GM18951 (cell line): Measurements from ENCODE around the gene CNNM1.

Experiments used
- POLR2A ChIP-seq: IDR thresholded peaks from 4 replicates; pipeline ENCODE4 v1.6.1; 2011; ENCODE audit warnings: mild to moderate bottlenecking; ENCODE audit not compliant: insufficient read length, insufficient read depth; ENCODE audit errors: extremely low read depth
- in situ Hi-C: fragments of 300-500 bp; cut with MboI; formaldehyde crosslinking; loops from one replicate; pipeline ENCODE4 v1.12.0; 2022; ENCODE audit warnings: low sequenced_read_pairs, mixed read lengths, inconsistent platforms; ENCODE audit not compliant: unreplicated experiment

The CNNM1 gene

DNA sequence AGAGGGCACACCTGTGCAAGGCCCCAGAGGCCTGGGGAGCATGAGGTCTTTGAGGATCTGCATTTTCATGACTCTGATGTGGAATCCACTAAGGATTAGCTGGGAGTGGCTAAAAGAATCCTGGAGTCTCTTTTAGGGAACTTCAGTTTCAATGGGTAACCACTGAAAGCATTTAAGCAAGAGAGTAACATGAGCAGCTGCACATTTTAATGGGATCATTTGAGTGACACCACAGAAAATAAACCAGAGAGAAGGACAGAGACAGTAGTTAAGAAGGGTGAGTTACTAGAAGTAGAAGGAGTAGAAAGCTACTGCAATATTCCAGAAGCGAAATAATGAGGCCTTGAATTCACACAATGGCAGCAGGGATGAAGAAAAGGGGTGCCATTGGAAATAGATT, 96.0 kb downstream of the CNNM1 start:
- in situ Hi-C loops, result no loop called here

DNA sequence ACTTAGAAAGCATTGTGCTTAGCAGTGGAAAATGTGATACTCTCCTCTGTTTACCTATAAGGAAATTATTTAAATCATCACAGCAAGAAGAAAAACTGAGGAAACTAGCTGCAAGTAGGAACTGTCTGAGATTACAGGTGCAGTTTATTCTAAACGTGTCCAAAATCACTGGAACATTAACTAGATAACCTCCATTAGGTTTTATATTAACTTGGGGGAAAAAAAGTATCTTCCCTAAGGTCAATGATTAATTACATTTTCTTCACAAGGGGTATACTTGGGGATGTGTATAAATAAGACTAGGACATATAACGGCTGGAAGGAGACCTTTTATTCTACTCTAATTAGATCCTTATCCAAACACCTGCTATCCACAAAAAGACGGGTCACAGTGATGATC, 97.5 kb downstream of the CNNM1 start:
- in situ Hi-C loops, result no loop called here
- TF ChIP-seq POLR2A, result no peak

More for the DNA sequence above, 96.0 kb downstream of the CNNM1 start:
- TF ChIP-seq POLR2A, result no peak

DNA sequence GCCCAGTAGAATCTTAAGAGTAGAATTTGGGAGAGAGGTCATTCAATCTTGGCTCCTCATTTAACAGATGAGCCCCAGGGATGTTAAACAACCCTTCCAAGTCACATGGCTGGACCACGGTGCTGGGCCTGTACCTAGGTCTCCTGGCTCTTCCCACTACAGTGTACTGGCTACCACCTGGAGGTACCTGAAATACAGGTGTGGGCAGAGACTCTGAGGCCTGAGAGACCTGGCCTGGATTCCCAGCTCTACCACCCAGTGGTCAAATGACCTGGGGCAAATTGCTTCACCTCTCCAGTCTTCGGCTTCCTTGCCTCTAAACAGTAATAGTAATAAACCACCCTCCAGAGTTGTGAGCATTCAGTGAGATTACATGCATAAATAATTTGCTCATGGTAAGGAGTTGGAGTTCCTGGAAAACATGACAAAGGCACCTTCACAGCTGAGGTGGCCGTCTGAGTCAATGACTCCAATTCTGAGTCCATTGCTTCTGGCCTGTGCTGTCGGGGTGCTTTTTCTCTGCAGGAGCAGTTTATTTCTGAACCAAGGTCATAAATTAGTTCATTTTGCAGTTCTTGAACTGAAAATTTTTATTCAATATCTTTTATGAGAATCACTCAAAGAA, 98.5 kb downstream of the CNNM1 start:
- TF ChIP-seq POLR2A, result no peak
- in situ Hi-C loops, result no loop called here

DNA sequence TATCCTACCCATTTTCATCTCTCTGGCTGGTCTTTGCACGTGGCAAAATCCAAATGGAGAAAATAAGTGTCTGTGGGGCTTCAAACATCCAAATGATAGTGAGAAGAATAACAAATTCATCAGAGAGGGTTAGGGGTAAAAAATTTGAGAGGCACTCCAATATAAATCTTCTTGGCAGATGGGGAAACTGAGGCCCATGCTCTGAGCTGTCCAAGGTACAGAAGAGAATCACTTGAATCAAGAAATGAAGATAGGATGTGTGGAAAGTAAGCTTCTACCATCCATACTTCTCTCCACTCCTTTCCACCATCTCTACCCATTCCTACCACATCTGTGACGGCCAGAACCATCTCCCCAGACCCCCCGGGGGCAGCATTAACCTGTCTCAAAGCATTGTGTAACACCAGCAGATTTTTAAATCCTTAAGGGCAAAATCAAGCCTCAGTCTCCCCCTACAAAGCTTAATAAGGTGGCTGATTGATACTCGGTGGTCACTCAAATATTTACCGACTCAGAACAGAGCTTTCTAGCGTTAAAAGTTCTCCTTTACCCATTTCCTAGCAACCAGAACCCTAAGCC, 100.5 kb downstream of the CNNM1 start:
- in situ Hi-C loops, result no loop called here
- TF ChIP-seq POLR2A, result no peak

DNA sequence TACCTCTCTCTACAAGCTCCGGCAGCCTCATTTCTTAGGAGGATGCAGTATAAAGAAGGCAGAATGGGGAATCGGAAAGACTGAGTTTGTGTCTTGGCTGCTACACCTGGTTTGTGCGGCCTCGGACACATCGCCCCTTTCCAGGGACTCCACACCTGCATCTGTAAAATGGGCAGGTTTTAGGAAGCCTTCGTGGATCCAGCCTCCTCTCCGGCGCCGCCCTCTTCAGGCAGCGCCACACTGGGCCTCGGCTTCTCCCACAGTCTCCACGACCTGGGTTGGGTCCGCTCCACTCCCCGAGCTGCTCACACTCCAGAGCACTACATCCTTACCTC, 100.9 kb downstream of the CNNM1 start:
- in situ Hi-C loops, result no loop called here
- no peak for TF ChIP-seq POLR2A

DNA sequence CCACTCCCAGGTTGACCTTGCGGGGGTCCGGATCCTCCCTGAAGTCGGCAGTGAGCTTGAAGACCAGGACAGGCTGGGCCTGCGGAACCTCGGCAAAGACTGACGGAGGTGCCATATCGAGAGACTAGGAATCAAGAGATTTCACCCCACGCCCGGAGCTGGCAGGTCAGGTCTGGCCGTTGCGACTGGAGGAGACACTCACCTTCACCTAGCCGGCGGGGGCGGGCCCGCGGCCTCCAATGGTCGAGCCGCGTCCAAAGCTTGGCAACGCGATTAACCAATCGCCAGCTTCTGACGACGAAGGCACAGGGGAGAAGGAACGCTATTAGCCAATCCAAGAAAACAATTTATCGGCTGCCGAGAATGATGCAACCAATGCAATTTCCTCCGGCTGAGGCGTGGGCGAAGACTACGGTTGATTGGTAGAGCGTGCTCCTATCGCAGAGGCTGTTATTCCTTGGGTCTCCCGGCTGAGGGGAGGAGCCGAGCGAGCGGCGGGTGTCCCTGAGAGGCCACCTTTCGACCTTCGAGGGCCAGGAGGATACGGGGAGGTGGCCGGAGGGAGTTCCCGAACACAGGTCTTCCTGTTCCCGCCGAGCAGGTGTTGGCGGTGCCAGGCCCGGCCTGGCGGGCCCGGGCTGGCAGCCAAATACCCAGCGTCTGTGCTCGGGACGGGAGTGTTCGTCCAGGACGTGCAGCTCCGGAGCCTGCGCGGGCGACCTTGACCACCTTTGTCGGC, 101.5 kb downstream of the CNNM1 start, which contains the start of gene GOT1:
Gene GOT1 (minus strand): TSS at position 174 of the 739 bp plus-strand sequence. CDS start 59 bp downstream, at position 115.
- TF ChIP-seq POLR2A, result peak; percentile 80
- in situ Hi-C loops, result no loop called here

DNA sequence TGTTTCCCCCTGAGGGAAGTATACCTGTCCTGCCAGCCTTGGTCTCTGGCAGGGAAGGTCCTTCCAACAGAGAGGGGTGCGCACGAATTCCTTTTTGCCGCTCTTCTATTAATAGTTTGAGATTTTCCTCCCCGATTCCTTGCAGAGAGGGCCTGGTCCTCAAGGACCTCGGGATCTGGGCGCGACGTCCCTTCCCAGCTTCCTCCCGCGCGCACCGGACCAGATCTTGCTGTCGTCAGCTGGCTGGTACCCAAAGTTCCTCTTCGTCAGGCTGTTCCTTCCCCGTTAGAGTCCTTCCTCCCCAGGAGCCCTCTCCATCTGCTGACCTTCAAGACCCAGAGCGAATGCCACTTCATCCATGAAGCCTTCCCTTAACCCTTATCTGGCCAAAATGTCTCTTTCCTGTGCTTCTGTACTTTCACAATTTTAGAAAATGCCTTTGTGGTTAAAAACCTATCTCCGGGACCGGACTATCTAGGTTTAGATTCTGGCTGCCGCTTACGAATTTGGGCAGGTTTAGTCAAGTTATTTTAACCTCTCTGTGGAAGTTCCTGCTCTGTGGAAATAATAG, 102.1 kb downstream of the CNNM1 start:
- in situ Hi-C loops, result no loop called here
- no peak for TF ChIP-seq POLR2A

DNA sequence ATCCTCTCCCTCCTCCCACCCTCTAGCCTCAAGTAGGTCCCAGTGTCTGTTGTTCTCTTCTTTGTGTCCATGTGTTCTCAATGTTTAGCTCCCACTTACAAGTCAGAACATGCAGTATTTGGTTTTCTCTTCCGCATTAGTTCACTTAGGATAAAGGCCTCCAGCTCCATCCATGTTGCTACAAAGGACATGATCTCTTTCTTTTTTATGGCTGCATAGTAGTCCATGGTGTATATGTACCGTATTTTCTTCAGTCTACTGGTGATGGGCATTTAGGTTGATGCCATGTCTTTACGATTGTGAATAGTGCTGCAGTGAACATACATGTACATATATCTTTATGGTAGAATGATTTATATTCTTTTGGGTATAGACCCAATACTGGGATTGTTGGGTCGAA, 102.9 kb downstream of the CNNM1 start:
- no peak for TF ChIP-seq POLR2A
- in situ Hi-C loops, result no loop called here

DNA sequence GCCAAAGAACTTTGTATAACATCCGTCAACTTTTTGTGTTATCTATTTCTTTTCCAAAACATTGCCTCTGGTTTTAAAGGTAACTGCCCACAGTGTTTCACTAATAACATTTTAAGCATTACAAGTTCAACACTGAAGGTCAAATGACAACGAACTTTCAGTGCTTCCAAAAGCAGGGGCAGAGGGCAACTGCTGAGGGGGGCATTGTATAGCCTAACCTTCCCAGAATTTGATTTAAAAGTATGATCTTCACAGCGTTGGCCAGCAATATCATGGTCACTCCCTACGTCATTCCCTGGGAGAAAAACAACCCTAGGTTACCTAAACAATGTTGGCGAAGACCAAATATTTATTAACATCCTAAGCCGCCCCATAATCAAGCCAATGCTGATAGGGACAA, 103.7 kb downstream of the CNNM1 start:
- TF ChIP-seq POLR2A, result no peak
- in situ Hi-C loops, result no loop called here

DNA sequence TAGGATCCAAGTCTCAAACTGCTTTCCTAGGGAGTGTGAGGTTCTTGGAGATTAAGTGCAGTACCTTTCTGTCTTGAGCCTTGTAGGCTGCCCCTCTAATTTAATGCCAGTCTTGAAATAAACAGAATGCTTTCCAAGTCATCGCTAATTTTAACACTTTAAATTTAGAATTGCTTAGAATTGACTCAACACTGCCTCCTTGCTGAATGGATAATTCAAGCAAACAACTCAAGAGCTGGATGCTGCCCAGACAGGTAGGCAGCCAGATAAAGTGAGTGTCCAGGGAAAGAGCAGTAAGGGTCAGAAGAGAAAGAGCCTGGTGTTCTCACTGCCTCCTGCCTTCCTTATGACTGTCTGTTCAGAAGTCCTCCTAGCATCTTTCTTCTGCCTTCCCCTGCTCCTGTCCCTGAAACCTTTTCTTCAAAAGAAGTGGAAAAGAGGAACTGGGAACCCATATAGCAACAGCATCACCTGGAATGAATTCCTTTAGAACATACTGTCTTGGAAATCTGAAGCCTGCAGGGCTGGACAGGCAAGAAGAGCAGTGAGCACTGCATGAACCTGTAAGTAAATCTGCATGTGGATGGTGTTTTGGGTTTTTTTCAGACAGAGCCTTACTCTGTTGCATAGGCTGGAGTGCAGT, 104.3 kb downstream of the CNNM1 start:
- no peak for TF ChIP-seq POLR2A
- in situ Hi-C loops, result no loop called here

DNA sequence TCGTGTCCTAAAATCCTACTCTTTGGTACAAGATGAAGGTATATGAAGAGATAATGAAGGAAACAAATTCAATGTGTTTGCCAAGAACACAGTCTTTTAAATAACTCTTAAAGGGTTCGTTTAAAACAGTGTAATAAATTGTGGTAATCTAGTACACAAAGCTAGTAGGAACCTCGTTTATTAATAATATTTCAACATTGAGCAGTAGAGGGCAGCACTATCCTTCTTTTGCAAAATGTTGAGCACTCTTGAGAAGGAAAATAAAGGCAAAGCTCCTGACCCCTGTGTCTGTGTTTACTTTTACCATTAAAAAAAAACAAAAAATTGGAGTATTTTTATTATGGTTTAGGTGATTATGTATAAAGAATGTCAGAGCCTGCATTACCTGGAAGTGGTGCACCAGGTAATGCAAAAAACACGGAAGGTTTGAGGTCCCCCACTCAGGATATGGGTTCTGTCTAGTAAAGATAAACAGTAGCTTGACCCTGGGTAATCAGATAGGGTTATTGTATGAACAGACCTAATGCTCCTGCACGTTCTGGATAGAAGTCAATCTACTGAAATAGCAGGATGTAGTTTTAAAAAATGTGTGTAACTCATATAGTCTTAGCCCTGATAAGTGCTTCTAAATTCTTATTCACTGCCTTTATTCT, 107.0 kb downstream of the CNNM1 start:
- TF ChIP-seq POLR2A, result no peak
- in situ Hi-C loops, result loop anchor here (5.0 kb wide), 1 partner anchor 181 kb away; no protein-coding TSS in a partner anchor

DNA sequence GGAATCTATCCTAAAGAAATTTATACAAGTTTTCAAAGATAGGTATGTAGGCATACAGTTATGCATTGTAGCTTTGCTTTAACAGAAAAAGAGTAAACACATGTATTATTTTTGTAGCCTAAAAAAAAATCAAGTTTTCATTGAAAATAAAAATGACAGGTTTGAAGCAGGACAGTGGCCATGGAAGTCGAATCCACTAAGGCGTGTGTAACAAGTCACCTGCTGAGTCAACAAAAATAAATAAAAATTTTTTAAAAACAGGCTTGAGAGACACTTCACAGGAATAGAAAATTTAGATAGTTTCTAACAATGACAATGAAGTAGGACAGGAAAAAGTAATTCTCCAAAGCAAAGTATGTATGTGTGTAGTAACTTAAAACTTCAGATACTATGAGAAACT, 109.7 kb downstream of the CNNM1 start:
- TF ChIP-seq POLR2A, result no peak
- in situ Hi-C loops, result loop anchor here (5.0 kb wide), 1 partner anchor 178 kb away; no protein-coding TSS in a partner anchor

DNA sequence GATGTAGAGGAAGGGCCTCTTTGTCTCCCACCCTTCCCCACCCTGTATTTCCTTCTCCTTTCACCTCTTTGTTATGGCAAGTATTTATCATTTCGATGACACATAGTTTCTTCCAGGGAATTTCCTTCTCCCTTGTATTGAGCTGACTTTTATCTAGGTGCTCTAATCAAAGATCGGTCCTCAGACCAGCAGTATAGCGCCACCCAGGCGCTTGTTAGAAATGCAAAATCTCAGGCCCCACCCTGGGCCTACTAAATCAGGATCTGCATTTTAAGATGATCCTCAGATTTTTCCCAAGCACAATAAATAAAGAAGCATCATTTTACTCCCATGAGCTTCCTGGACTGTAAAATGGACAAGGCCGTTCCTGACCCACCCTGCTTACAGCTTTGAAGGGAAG, 113.2 kb downstream of the CNNM1 start:
- no peak for TF ChIP-seq POLR2A
- in situ Hi-C loops, result no loop called here

DNA sequence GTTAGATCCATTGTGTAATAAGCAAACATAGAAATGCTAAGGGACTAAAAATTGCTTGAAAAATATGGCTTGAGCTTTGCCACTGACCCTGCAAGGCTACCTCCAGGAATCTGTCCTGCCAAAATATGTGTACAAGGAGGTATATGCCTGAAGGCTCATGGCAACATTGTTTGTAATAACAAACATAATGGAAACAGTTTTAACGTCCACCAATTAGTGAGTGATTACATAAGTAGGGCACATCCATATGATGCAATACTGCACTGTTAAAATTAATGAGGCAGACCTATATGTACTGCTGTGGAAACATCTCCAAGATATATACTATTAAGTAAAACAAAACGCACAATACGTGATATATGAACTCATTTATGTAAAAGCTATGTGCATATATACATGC, 114.3 kb downstream of the CNNM1 start:
- no peak for TF ChIP-seq POLR2A
- in situ Hi-C loops, result no loop called here
